Superior temporal gyrus (tissue), 1 donor: ENCODE data around the gene SEC24C.

ENCODE experiments used
- DNase-seq: peaks from one replicate; pipeline ENCODE4 v3.0.0-alpha.2; 2016; ENCODE audit errors: extremely low spot score

SEC24C gene

GRCh38 chr10:73810735-73811465 lies 66.7 kb downstream of the SEC24C start:
- DNase-seq = no peak

- no peak for DNase-seq
These were observed 68.5 kb downstream of the SEC24C start for GRCh38 chr10:73812657-73813056.

GRCh38 chr10:73813333-73813732 lies 69.2 kb downstream of the SEC24C start:
- DNase-seq = no peak

GRCh38 chr10:73814276-73814895 lies 70.2 kb downstream of the SEC24C start:
- DNase-seq = no peak

- no peak for DNase-seq
These were observed 70.9 kb downstream of the SEC24C start for GRCh38 chr10:73814896-73815718.

- DNase-seq = no peak
These were observed 71.5 kb downstream of the SEC24C start for GRCh38 chr10:73815719-73816030.

GRCh38 chr10:73816917-73817729 lies 73.0 kb downstream of the SEC24C start:
- no peak for DNase-seq

- DNase-seq = no peak
These were observed 73.7 kb downstream of the SEC24C start for GRCh38 chr10:73817826-73818225.

- no peak for DNase-seq
These were observed 74.2 kb downstream of the SEC24C start for GRCh38 chr10:73818402-73818801.

GRCh38 chr10:73819081-73819480 lies 74.9 kb downstream of the SEC24C start:
- no peak for DNase-seq

- no peak for DNase-seq
These were observed 75.4 kb downstream of the SEC24C start for GRCh38 chr10:73819513-73820093.
